ENCODE data around the gene IL22RA1. TPM values are rescaled to one million over a fixed set of nuclear protein-coding genes. Genes with fewer than 3 reads are reported as not detected.

Gene IL22RA1
- total and polyA plus RNA-seq, 2 of the 8 experiments (the other 6 are each of a cell fraction or from before 2014, with no cell fraction given), result 0.17 to 0.32 TPM

DNA sequence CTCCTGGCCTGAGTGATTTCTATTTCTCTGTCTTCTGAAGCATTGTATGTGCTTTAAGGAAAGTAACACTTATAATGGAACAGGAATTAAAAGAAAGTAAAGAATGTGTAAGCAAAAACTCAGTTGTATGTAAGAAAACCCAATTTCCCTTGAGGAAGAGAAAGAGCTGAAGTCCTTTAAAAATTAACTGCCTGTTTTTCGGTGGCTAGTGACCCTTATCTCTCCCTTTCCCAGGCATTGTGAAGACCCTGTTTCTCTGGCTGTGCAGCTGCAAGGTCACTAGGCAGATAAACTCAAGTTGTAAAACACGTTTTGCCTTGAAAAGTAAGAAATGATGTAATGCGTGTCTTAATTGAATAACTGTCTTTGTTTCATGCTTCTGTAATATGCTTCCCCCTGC lies 39.5 kb downstream of the IL22RA1 start:
- H3K9me3 ChIP-seq (ENCODE audit: insufficient read depth in 2 of 2, low read depth in 1 of 2, low read length in 1 of 2), result no peaks in the 10 kb centered on the region
- POLR2A ChIA-PET (ENCODE audit: partially characterized antibody), result no interaction called here
- no peak overlapping the region for H2BK20ac ChIP-seq (ENCODE audit: low read length)
- 79% methylated on average over 3 of the region's 3 CpGs; no CpG with 5 or more reads in 1 of the 2 experiments for WGBS, 2 experiments (ENCODE audit: extremely low coverage in 1 of 2, insufficient coverage in 1 of 2, insufficient read length in 1 of 2, insufficient replicate concordance in 2 of 2, low coverage in 1 of 2, low lambda C conversion rate in 2 of 2, missing lambda C conversion rate in 1 of 2)
- H3K4me3 ChIP-seq (ENCODE audit: extremely low read depth in 1 of 4, insufficient read depth in 2 of 4, low read depth in 3 of 4, low read length in 4 of 4), result no peak overlapping the region
- H4K20me1 ChIP-seq (replicated peaks in 1 of 2; ENCODE audit: control insufficient read depth in 1 of 2, insufficient read depth in 2 of 2, low read length in 2 of 2), result no peaks in the 10 kb centered on the region
- H2BK15ac ChIP-seq (ENCODE audit: low read length), result no peak overlapping the region
- no peaks in the 10 kb centered on the region for H3K79me1 ChIP-seq (ENCODE audit: low read depth, low read length)
- no peak overlapping the region for H4K5ac ChIP-seq (ENCODE audit: insufficient read length, low read depth, low read length)
- no peak overlapping the region for H2AFZ ChIP-seq (ENCODE audit: low read length)
- no peak overlapping the region for H3K23ac ChIP-seq (ENCODE audit: insufficient read length)
- H3K27me3 ChIP-seq (replicated peaks in 1 of 4; ENCODE audit: control insufficient read depth in 3 of 4, extremely low read depth in 1 of 4, insufficient read depth in 3 of 4, low read length in 3 of 4), result no peaks in the 10 kb centered on the region
- H4K91ac ChIP-seq (replicated peaks; ENCODE audit: insufficient read length, low read length), result no peak overlapping the region
- H3K4ac ChIP-seq (replicated peaks; ENCODE audit: insufficient read length, low read depth, low read length), result no peak overlapping the region
- H3K4me2 ChIP-seq (ENCODE audit: insufficient read depth in 1 of 2, low read depth in 2 of 2, low read length in 2 of 2), result no peak overlapping the region
- FAIRE-seq, result no peak
- H2BK5ac ChIP-seq (ENCODE audit: low read depth, low read length), result no peak overlapping the region
- H3K36me3 ChIP-seq (ENCODE audit: control insufficient read depth in 2 of 4, insufficient read depth in 4 of 4, low read length in 3 of 4), result no peaks in the 10 kb centered on the region
- H2BK12ac ChIP-seq (ENCODE audit: low read depth, low read length), result no peak overlapping the region
- H2AK5ac ChIP-seq (ENCODE audit: low read depth, low read length), result no peak overlapping the region
- no peak overlapping the region for H3K27ac ChIP-seq (ENCODE audit: low read depth, low read length)
- CTCF ChIA-PET (ENCODE audit: partially characterized antibody), result interaction anchor here (0.7 to 2.7 kb wide), 9 partner anchors 8 to 62 kb away, joined by 3 to 10 read pairs (median 3); partner anchors contain the start of gene MYOM3
- no peaks in the 10 kb centered on the region for H3K79me2 ChIP-seq (ENCODE audit: control insufficient read depth in 1 of 2, insufficient read depth in 2 of 2, low read length in 2 of 2)
- DNase-seq (ENCODE audit: low read depth in 1 of 2, low spot score in 2 of 2), result no peak
- H3K23me2 ChIP-seq (ENCODE audit: low read depth, low read length), result no peaks in the 10 kb centered on the region
- H3K56ac ChIP-seq (replicated peaks; ENCODE audit: insufficient read length, low read depth, low read length), result no peak overlapping the region
- no peak overlapping the region for H2BK120ac ChIP-seq (replicated peaks; ENCODE audit: low read depth, low read length)
- H4K8ac ChIP-seq (ENCODE audit: extremely low read depth, insufficient read depth, low read length), result no peak overlapping the region
- H3K9ac ChIP-seq (replicated peaks in 1 of 4; ENCODE audit: extremely low read depth in 1 of 4, low read depth in 3 of 4, low read length in 3 of 4), result no peak overlapping the region
- H3K18ac ChIP-seq (ENCODE audit: extremely low read depth, low read length), result no peak overlapping the region
- no peak overlapping the region for H3K14ac ChIP-seq (ENCODE audit: insufficient read length)
- H3K4me1 ChIP-seq (replicated peaks in 1 of 4; ENCODE audit: control insufficient read depth in 3 of 4, insufficient read depth in 4 of 4, low read length in 3 of 4), result peaks cover 0 to 5% (median 2%) of the 10 kb centered on the region in 4 experiments; a peak in 3 of 7 replicates
- TF ChIP-seq ZNF274 (IDR thresholded peaks at IDR 0.05; ENCODE audit: borderline replicate concordance, extremely low read depth, low read length) (no peak), RFX5 (IDR thresholded peaks at IDR 0.05; ENCODE audit: borderline replicate concordance, low read depth, low read length) (no peak), RAD21 (IDR thresholded peaks at IDR 0.05 in 1 of 2, conservative IDR thresholded peaks at IDR 0.05 in 1 of 2; ENCODE audit: low read depth in 2 of 2, low read length in 2 of 2) (no peak), GTF2F1 (IDR thresholded peaks at IDR 0.05; ENCODE audit: borderline replicate concordance, low read depth, low read length) (no peak), SP4 (IDR thresholded peaks at IDR 0.05; ENCODE audit: low read length) (no peak), NANOG (IDR thresholded peaks at IDR 0.05; ENCODE audit: insufficient read depth, low read depth, low read length, poor library complexity, severe bottlenecking) (no peak), FOSL1 (IDR thresholded peaks at IDR 0.05; ENCODE audit: insufficient read depth, low read depth, low read length) (no peak), BRCA1 (IDR thresholded peaks at IDR 0.05; ENCODE audit: low read depth, low read length) (no peak), SP1 (IDR thresholded peaks at IDR 0.05; ENCODE audit: low read depth, low read length) (no peak), GABPA (IDR thresholded peaks at IDR 0.05; ENCODE audit: borderline replicate concordance, insufficient read depth, low read length) (no peak), POLR2A (IDR thresholded peaks at IDR 0.05; ENCODE audit: control extremely low read depth in 1 of 2, low read depth in 2 of 2, low read length in 2 of 2) (no peak)
- TF ChIP-seq, protein P1, sequence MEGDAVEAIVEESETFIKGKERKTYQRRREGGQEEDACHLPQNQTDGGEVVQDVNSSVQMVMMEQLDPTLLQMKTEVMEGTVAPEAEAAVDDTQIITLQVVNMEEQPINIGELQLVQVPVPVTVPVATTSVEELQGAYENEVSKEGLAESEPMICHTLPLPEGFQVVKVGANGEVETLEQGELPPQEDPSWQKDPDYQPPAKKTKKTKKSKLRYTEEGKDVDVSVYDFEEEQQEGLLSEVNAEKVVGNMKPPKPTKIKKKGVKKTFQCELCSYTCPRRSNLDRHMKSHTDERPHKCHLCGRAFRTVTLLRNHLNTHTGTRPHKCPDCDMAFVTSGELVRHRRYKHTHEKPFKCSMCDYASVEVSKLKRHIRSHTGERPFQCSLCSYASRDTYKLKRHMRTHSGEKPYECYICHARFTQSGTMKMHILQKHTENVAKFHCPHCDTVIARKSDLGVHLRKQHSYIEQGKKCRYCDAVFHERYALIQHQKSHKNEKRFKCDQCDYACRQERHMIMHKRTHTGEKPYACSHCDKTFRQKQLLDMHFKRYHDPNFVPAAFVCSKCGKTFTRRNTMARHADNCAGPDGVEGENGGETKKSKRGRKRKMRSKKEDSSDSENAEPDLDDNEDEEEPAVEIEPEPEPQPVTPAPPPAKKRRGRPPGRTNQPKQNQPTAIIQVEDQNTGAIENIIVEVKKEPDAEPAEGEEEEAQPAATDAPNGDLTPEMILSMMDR (IDR thresholded peaks at IDR 0.05; ENCODE audit: control extremely low read depth in 1 of 3, insufficient read depth in 1 of 3, low read depth in 1 of 3, low read length in 3 of 3), result no peak
